CD4-positive, CD25-positive, alpha-beta regulatory T cell (primary cell): ENCODE data around the gene FGFR2. TPM values are rescaled to one million over a fixed set of nuclear protein-coding genes. Genes with fewer than 3 reads are reported as not detected.
A peak's percentile ranks its signal among the peaks of the same experiment; 100 is the strongest.

Experiments
- ATAC-seq, 2 donors: fragments of 150-1000 bp; cut with Tn5 transposase; one replicate each; pipeline ENCODE4 v1.10.0; 2021; ENCODE audit warnings: low read depth in 2 of 2, moderate number of reproducible peaks in 2 of 2, moderate library complexity in 1 of 2
- DNase-seq, 3 donors: peaks; one replicate each; pipeline versions ENCODE4 v3.0.0 to v3.0.0-alpha.2; 2012 to 2022; ENCODE audit warnings: mixed read lengths in 1 of 3
- H3K27ac ChIP-seq: one replicate; pipeline ENCODE4 v1.7.0; 2013; ENCODE audit warnings: mild to moderate bottlenecking, low read length; ENCODE audit not compliant: insufficient read depth, poor library complexity, severe bottlenecking
- H3K27me3 ChIP-seq: one replicate; pipeline ENCODE4 v1.7.0; 2013; ENCODE audit warnings: low read length; ENCODE audit not compliant: control insufficient read depth, insufficient read depth
- H3K36me3 ChIP-seq: one replicate; pipeline ENCODE4 v1.7.0; 2013; ENCODE audit warnings: mild to moderate bottlenecking, low read length, moderate library complexity; ENCODE audit not compliant: control insufficient read depth, insufficient read depth
- H3K4me1 ChIP-seq: 2 replicates; pipeline ENCODE4 v1.7.0; 2013; ENCODE audit warnings: mild to moderate bottlenecking, low read length; ENCODE audit not compliant: insufficient read depth, control insufficient read depth, poor library complexity, severe bottlenecking
- H3K4me3 ChIP-seq: one replicate; pipeline ENCODE4 v1.7.0; 2013; ENCODE audit warnings: low read depth, mild to moderate bottlenecking, low read length, moderate library complexity
- H3K9me3 ChIP-seq, 2 experiments: 1 replicate in 1 of 2; 2 replicates in 1 of 2; pipeline ENCODE4 v1.7.0; 2013; ENCODE audit warnings: low read length in 2 of 2, mild to moderate bottlenecking in 1 of 2, moderate library complexity in 1 of 2; ENCODE audit not compliant: control insufficient read depth in 2 of 2
- H3K27ac Mint-ChIP-seq, 3 donors: one replicate each; pipeline ENCODE4 v1.8.0; 2020 to 2022; ENCODE audit warnings: mild to moderate bottlenecking in 3 of 3, mixed read lengths in 3 of 3, moderate library complexity in 2 of 3
- H3K27me3 Mint-ChIP-seq: one replicate; pipeline ENCODE4 v1.8.0; 2022; ENCODE audit warnings: mild to moderate bottlenecking, mixed read lengths
- H3K36me3 Mint-ChIP-seq: one replicate; pipeline ENCODE4 v1.8.0; 2020; ENCODE audit warnings: mixed read lengths
- H3K4me1 Mint-ChIP-seq, 4 donors: one replicate each; pipeline ENCODE4 v1.8.0; 2020 to 2022; ENCODE audit warnings: mixed read lengths in 4 of 4, mild to moderate bottlenecking in 1 of 4
- H3K4me3 Mint-ChIP-seq, 4 donors: one replicate each; pipeline ENCODE4 v1.8.0; 2020 to 2022; ENCODE audit warnings: mild to moderate bottlenecking in 4 of 4, mixed read lengths in 4 of 4, moderate library complexity in 3 of 4
- H3K9me3 Mint-ChIP-seq, 7 donors: one replicate each; pipeline ENCODE4 v1.8.0; 2020 to 2022; ENCODE audit warnings: mixed read lengths in 7 of 7, mild to moderate bottlenecking in 3 of 7, moderate library complexity in 2 of 7
- polyA plus RNA-seq, 4 donors: library from polyadenylated mRNA; unstranded; fragments of 300-500 nt; fragmentation: Illumina TruSeq; gene quantifications; one replicate each; pipeline ENCODE4 v1.2.3, GENCODE V29; 2021
- total RNA-seq: library from RNA; stranded (reverse); gene quantifications from one replicate; pipeline ENCODE4 v1.2.3, GENCODE V29; 2022

Gene FGFR2
- total and polyA plus RNA-seq, 5 donors from 2014 or later = 0.32 to 3.1 (median 0.60) TPM

GRCh38 chr10:121530481-121531075 lies 67.7 kb downstream of the FGFR2 start:
- Histone ChIP-seq H3K27ac (no peak overlapping the region), H3K4me3 (no peak overlapping the region), H3K9me3 (no peaks in the 10 kb centered on the region), H3K27me3 (no peaks in the 10 kb centered on the region), H3K36me3 (no peaks in the 10 kb centered on the region), H3K4me1 (no peaks in the 10 kb centered on the region)
- H3K4me3 Mint-ChIP-seq = no peak overlapping the region
- ATAC-seq = no peak
- no peaks in the 10 kb centered on the region for H3K9me3 Mint-ChIP-seq
- peaks cover 4% of the 10 kb centered on the region for H3K27me3 Mint-ChIP-seq
- no peaks in the 10 kb centered on the region for H3K36me3 Mint-ChIP-seq
- H3K27ac Mint-ChIP-seq = no peak overlapping the region
- H3K4me1 Mint-ChIP-seq = peaks cover 0 to 2% (median 0%) of the 10 kb centered on the region in 4 donors
- DNase-seq = no peak

- Mint-ChIP-seq H3K27ac (no peak overlapping the region), H3K4me1 (peaks cover 0 to 2% (median 0%) of the 10 kb centered on the region in 4 donors), H3K36me3 (no peaks in the 10 kb centered on the region), H3K27me3 (peaks cover 4% of the 10 kb centered on the region), H3K9me3 (peaks cover 0 to 2% (median 0%) of the 10 kb centered on the region in 7 donors), H3K4me3 (no peak overlapping the region)
- H3K27ac ChIP-seq = no peak overlapping the region
- DNase-seq = no peak
- H3K27me3 ChIP-seq = no peaks in the 10 kb centered on the region
- H3K4me1 ChIP-seq = no peaks in the 10 kb centered on the region
- H3K9me3 ChIP-seq = no peaks in the 10 kb centered on the region
- no peaks in the 10 kb centered on the region for H3K36me3 ChIP-seq
- H3K4me3 ChIP-seq = no peak overlapping the region
- no peak for ATAC-seq
Measured at GRCh38 chr10:121527690-121528089, 70.6 kb downstream of the FGFR2 start.

GRCh38 chr10:121526801-121527221 lies 71.4 kb downstream of the FGFR2 start:
- Histone ChIP-seq H3K27ac (no peak overlapping the region), H3K36me3 (no peaks in the 10 kb centered on the region), H3K27me3 (no peaks in the 10 kb centered on the region), H3K4me3 (no peak overlapping the region), H3K4me1 (no peaks in the 10 kb centered on the region), H3K9me3 (no peaks in the 10 kb centered on the region)
- H3K4me3 Mint-ChIP-seq = no peak overlapping the region
- peaks cover 0 to 2% (median 0%) of the 10 kb centered on the region in 4 donors for H3K4me1 Mint-ChIP-seq
- peaks cover 4% of the 10 kb centered on the region for H3K27me3 Mint-ChIP-seq
- DNase-seq (no peak), ATAC-seq (no peak)
- peaks cover 0 to 2% (median 0%) of the 10 kb centered on the region in 7 donors for H3K9me3 Mint-ChIP-seq
- H3K36me3 Mint-ChIP-seq = no peaks in the 10 kb centered on the region
- H3K27ac Mint-ChIP-seq = no peak overlapping the region

GRCh38 chr10:121526135-121526790 lies 72.0 kb downstream of the FGFR2 start:
- Histone ChIP-seq H3K27me3 (no peaks in the 10 kb centered on the region), H3K4me1 (no peaks in the 10 kb centered on the region), H3K9me3 (no peaks in the 10 kb centered on the region), H3K27ac (no peak overlapping the region), H3K4me3 (no peak overlapping the region), H3K36me3 (no peaks in the 10 kb centered on the region)
- ATAC-seq (no peak), DNase-seq (no peak)
- Mint-ChIP-seq H3K4me1 (peaks cover 0 to 2% (median 0%) of the 10 kb centered on the region in 4 donors), H3K9me3 (peaks cover 0 to 2% (median 0%) of the 10 kb centered on the region in 7 donors), H3K36me3 (no peaks in the 10 kb centered on the region), H3K27ac (no peak overlapping the region), H3K27me3 (peaks cover 4% of the 10 kb centered on the region), H3K4me3 (no peak overlapping the region)

GRCh38 chr10:121525251-121526134 lies 72.8 kb downstream of the FGFR2 start:
- no peak overlapping the region for H3K27ac Mint-ChIP-seq
- ATAC-seq = no peak
- peaks cover 0 to 2% (median 0%) of the 10 kb centered on the region in 4 donors for H3K4me1 Mint-ChIP-seq
- no peaks in the 10 kb centered on the region for H3K36me3 Mint-ChIP-seq
- H3K27me3 Mint-ChIP-seq = no peaks in the 10 kb centered on the region
- no peak overlapping the region for H3K4me3 Mint-ChIP-seq
- Histone ChIP-seq H3K4me3 (no peak overlapping the region), H3K9me3 (no peaks in the 10 kb centered on the region), H3K36me3 (no peaks in the 10 kb centered on the region), H3K4me1 (no peaks in the 10 kb centered on the region), H3K27me3 (no peaks in the 10 kb centered on the region), H3K27ac (no peak overlapping the region)
- peaks cover 0 to 2% (median 0%) of the 10 kb centered on the region in 7 donors for H3K9me3 Mint-ChIP-seq
- DNase-seq = no peak

GRCh38 chr10:121524157-121524817 lies 74.0 kb downstream of the FGFR2 start:
- ATAC-seq = no peak
- no peaks in the 10 kb centered on the region for H3K4me1 ChIP-seq
- no peak overlapping the region for H3K27ac Mint-ChIP-seq

GRCh38 chr10:121522831-121523230 lies 75.4 kb downstream of the FGFR2 start:
- Histone ChIP-seq H3K36me3 (no peaks in the 10 kb centered on the region), H3K27ac (no peak overlapping the region), H3K4me1 (no peaks in the 10 kb centered on the region), H3K9me3 (no peaks in the 10 kb centered on the region), H3K4me3 (no peak overlapping the region), H3K27me3 (no peaks in the 10 kb centered on the region)
- no peak for DNase-seq
- H3K36me3 Mint-ChIP-seq = no peaks in the 10 kb centered on the region
- H3K27ac Mint-ChIP-seq = no peak overlapping the region
- H3K4me3 Mint-ChIP-seq = no peak overlapping the region
- no peaks in the 10 kb centered on the region for H3K27me3 Mint-ChIP-seq
- peaks cover 0 to 2% (median 0%) of the 10 kb centered on the region in 4 donors for H3K4me1 Mint-ChIP-seq
- peaks cover 0 to 2% (median 0%) of the 10 kb centered on the region in 7 donors for H3K9me3 Mint-ChIP-seq
- ATAC-seq = no peak

More at GRCh38 chr10:121524157-121524817, 74.0 kb downstream of the FGFR2 start:
- Histone ChIP-seq H3K36me3 (no peaks in the 10 kb centered on the region), H3K27me3 (no peaks in the 10 kb centered on the region), H3K9me3 (no peaks in the 10 kb centered on the region), H3K27ac (no peak overlapping the region), H3K4me3 (no peak overlapping the region)
- no peaks in the 10 kb centered on the region for H3K36me3 Mint-ChIP-seq
- H3K4me1 Mint-ChIP-seq = peaks cover 0 to 2% (median 0%) of the 10 kb centered on the region in 4 donors
- peak overlapping the region in 1 of 4 donors; percentile 47 for H3K4me3 Mint-ChIP-seq
- no peak for DNase-seq
- no peaks in the 10 kb centered on the region for H3K27me3 Mint-ChIP-seq
- peaks cover 0 to 2% (median 0%) of the 10 kb centered on the region in 7 donors for H3K9me3 Mint-ChIP-seq
